HL-60 (cell line): ENCODE results near the gene YIPF6.

Experiments used
- CTCF ChIP-seq: IDR thresholded peaks from one replicate; pipeline ENCODE4 v1.5.1; 2011; ENCODE audit warnings: low read length, control low read depth, inconsistent platforms; ENCODE audit not compliant: insufficient read depth
- POLR2AphosphoS5 ChIP-seq: IDR thresholded peaks from 2 replicates; pipeline ENCODE4 v1.6.1; 2012; ENCODE audit warnings: low read depth
- REST ChIP-seq: IDR thresholded peaks from 2 replicates; pipeline ENCODE4 v1.6.1; 2012; ENCODE audit warnings: low read depth; ENCODE audit not compliant: insufficient replicate concordance

GRCh38 chrX:68461093-68461492, 37.8 kb upstream of the YIPF6 start:
- no peak for TF ChIP-seq POLR2AphosphoS5
- TF ChIP-seq CTCF = no peak
- TF ChIP-seq REST = no peak
